Natural killer cell treated with Interleukin-12 subunit alpha and Interleukin-12 subunit beta and Interleukin-15 and Interleukin-18, amount 100 ng/mL, for 72 hours (primary cell): ENCODE results near the gene TEAD1. TPM values are rescaled to one million over a fixed set of nuclear protein-coding genes. Genes with fewer than 3 reads are reported as not detected.
A peak's percentile ranks its signal among the peaks of the same experiment; 100 is the strongest.

Experiments used
- ATAC-seq, 2 donors: fragments of 150-1000 bp; cut with Tn5 transposase in 1 of 2; sonication (Bioruptor Pico), chemical (Tn5 transposase) in 1 of 2; 2 replicates each; pipeline ENCODE4 v1.10.0; 2021
- DNase-seq: peaks from one replicate; pipeline ENCODE4 v3.0.0; 2022; ENCODE audit warnings: low spot score
- H3K27ac Mint-ChIP-seq, 2 donors: 1 replicate in 1 of 2; 2 replicates in 1 of 2; pipeline ENCODE4 v1.8.0; 2022; ENCODE audit warnings: mixed read lengths in 2 of 2, mild to moderate bottlenecking in 1 of 2, moderate library complexity in 1 of 2
- H3K27me3 Mint-ChIP-seq, 2 donors: 1 replicate in 1 of 2; 2 replicates in 1 of 2; pipeline ENCODE4 v1.8.0; 2022; ENCODE audit warnings: mixed read lengths in 2 of 2
- H3K36me3 Mint-ChIP-seq: one replicate; pipeline ENCODE4 v1.8.0; 2022; ENCODE audit warnings: mixed read lengths
- H3K4me1 Mint-ChIP-seq, 2 donors: 1 replicate in 1 of 2; 2 replicates in 1 of 2; pipeline ENCODE4 v1.8.0; 2022; ENCODE audit warnings: low read depth in 2 of 2, mixed read lengths in 2 of 2, mild to moderate bottlenecking in 1 of 2
- H3K4me3 Mint-ChIP-seq: one replicate; pipeline ENCODE4 v1.8.0; 2022; ENCODE audit warnings: mixed read lengths
- H3K9me3 Mint-ChIP-seq: 2 replicates; pipeline ENCODE4 v1.8.0; 2022; ENCODE audit warnings: mixed read lengths
- total RNA-seq, 2 donors: library from RNA; stranded (reverse); gene quantifications; one replicate each; pipeline ENCODE4 v1.2.3, GENCODE V29; 2022

TEAD1 gene
- total RNA-seq, 2 donors from 2014 or later: 0.06 TPM; not detected in 1

GRCh38 chr11:12938590-12939247 lies 264.5 kb downstream of the TEAD1 start:
- H3K4me1 Mint-ChIP-seq: no peaks in the 10 kb centered on the region
- peak in 1 of 2 donors; percentile 20 for ATAC-seq
- H3K27me3 Mint-ChIP-seq: peaks cover 10 to 14% of the 10 kb centered on the region in 2 donors
- H3K9me3 Mint-ChIP-seq: no peaks in the 10 kb centered on the region
- no peak overlapping the region for H3K4me3 Mint-ChIP-seq
- no peak overlapping the region for H3K27ac Mint-ChIP-seq
- H3K36me3 Mint-ChIP-seq: no peaks in the 10 kb centered on the region
- no peak for DNase-seq

GRCh38 chr11:12941671-12942070 lies 267.4 kb downstream of the TEAD1 start:
- Mint-ChIP-seq H3K4me3 (no peak overlapping the region), H3K4me1 (no peaks in the 10 kb centered on the region), H3K36me3 (no peaks in the 10 kb centered on the region), H3K27ac (no peak overlapping the region), H3K9me3 (no peaks in the 10 kb centered on the region), H3K27me3 (peaks cover 9 to 20% of the 10 kb centered on the region in 2 donors)
- no peak for ATAC-seq
- no peak for DNase-seq

GRCh38 chr11:12942157-12942556 lies 267.9 kb downstream of the TEAD1 start:
- H3K9me3 Mint-ChIP-seq: no peaks in the 10 kb centered on the region
- no peaks in the 10 kb centered on the region for H3K36me3 Mint-ChIP-seq
- ATAC-seq: no peak
- no peak overlapping the region for H3K27ac Mint-ChIP-seq
- DNase-seq: no peak
- no peaks in the 10 kb centered on the region for H3K4me1 Mint-ChIP-seq
- H3K4me3 Mint-ChIP-seq: no peak overlapping the region
- peaks cover 9 to 21% of the 10 kb centered on the region in 2 donors for H3K27me3 Mint-ChIP-seq

- Mint-ChIP-seq H3K36me3 (no peaks in the 10 kb centered on the region), H3K9me3 (no peaks in the 10 kb centered on the region), H3K27ac (no peak overlapping the region), H3K27me3 (peaks cover 17 to 28% of the 10 kb centered on the region in 2 donors), H3K4me3 (no peak overlapping the region), H3K4me1 (no peaks in the 10 kb centered on the region)
- DNase-seq (no peak), ATAC-seq (no peak)
These were observed 269.1 kb downstream of the TEAD1 start for GRCh38 chr11:12943311-12943710.

- H3K27me3 Mint-ChIP-seq: peaks cover 17 to 24% of the 10 kb centered on the region in 2 donors
- DNase-seq: no peak
- no peak overlapping the region for H3K4me3 Mint-ChIP-seq
These were observed 270.7 kb downstream of the TEAD1 start for GRCh38 chr11:12944889-12945288.

GRCh38 chr11:12949453-12949852 lies 275.2 kb downstream of the TEAD1 start:
- H3K27me3 Mint-ChIP-seq: peaks cover 31 to 58% of the 10 kb centered on the region in 2 donors
- no peak overlapping the region for H3K27ac Mint-ChIP-seq
- no peak for ATAC-seq
- H3K36me3 Mint-ChIP-seq: peaks cover 10% of the 10 kb centered on the region
- H3K4me1 Mint-ChIP-seq: no peaks in the 10 kb centered on the region
- no peak overlapping the region for H3K4me3 Mint-ChIP-seq
- DNase-seq: no peak
- H3K9me3 Mint-ChIP-seq: no peaks in the 10 kb centered on the region

More at GRCh38 chr11:12944889-12945288, 270.7 kb downstream of the TEAD1 start:
- H3K9me3 Mint-ChIP-seq: no peaks in the 10 kb centered on the region
- ATAC-seq: peak in 1 of 2 donors; percentile 24
- no peaks in the 10 kb centered on the region for H3K4me1 Mint-ChIP-seq
- no peaks in the 10 kb centered on the region for H3K36me3 Mint-ChIP-seq
- H3K27ac Mint-ChIP-seq: no peak overlapping the region

GRCh38 chr11:12950670-12951069 lies 276.4 kb downstream of the TEAD1 start:
- peaks cover 31 to 58% of the 10 kb centered on the region in 2 donors for H3K27me3 Mint-ChIP-seq

GRCh38 chr11:12951376-12951775 lies 277.2 kb downstream of the TEAD1 start:
- DNase-seq: no peak
- H3K4me1 Mint-ChIP-seq: no peaks in the 10 kb centered on the region
- H3K9me3 Mint-ChIP-seq: no peaks in the 10 kb centered on the region
- peaks cover 33 to 55% of the 10 kb centered on the region in 2 donors for H3K27me3 Mint-ChIP-seq
- H3K27ac Mint-ChIP-seq: no peak overlapping the region
- peaks cover 10% of the 10 kb centered on the region for H3K36me3 Mint-ChIP-seq
- ATAC-seq: no peak
- H3K4me3 Mint-ChIP-seq: no peak overlapping the region

More at GRCh38 chr11:12950670-12951069, 276.4 kb downstream of the TEAD1 start:
- no peaks in the 10 kb centered on the region for H3K9me3 Mint-ChIP-seq
- H3K4me1 Mint-ChIP-seq: no peaks in the 10 kb centered on the region
- DNase-seq (no peak), ATAC-seq (no peak)
- H3K27ac Mint-ChIP-seq: no peak overlapping the region
- no peak overlapping the region for H3K4me3 Mint-ChIP-seq
- peaks cover 10% of the 10 kb centered on the region for H3K36me3 Mint-ChIP-seq

GRCh38 chr11:12952094-12952493 lies 277.9 kb downstream of the TEAD1 start:
- no peaks in the 10 kb centered on the region for H3K4me1 Mint-ChIP-seq
- H3K27ac Mint-ChIP-seq: no peak overlapping the region

GRCh38 chr11:12958986-12959385 lies 284.8 kb downstream of the TEAD1 start:
- H3K4me1 Mint-ChIP-seq: no peaks in the 10 kb centered on the region
- H3K27ac Mint-ChIP-seq: no peak overlapping the region
- no peak overlapping the region for H3K4me3 Mint-ChIP-seq
- no peaks in the 10 kb centered on the region for H3K9me3 Mint-ChIP-seq
- H3K27me3 Mint-ChIP-seq: peaks cover 19 to 27% of the 10 kb centered on the region in 2 donors
- no peaks in the 10 kb centered on the region for H3K36me3 Mint-ChIP-seq
- DNase-seq (no peak), ATAC-seq (no peak)

More at GRCh38 chr11:12952094-12952493, 277.9 kb downstream of the TEAD1 start:
- H3K4me3 Mint-ChIP-seq: no peak overlapping the region
- H3K9me3 Mint-ChIP-seq: no peaks in the 10 kb centered on the region
- DNase-seq: no peak
- H3K27me3 Mint-ChIP-seq: peaks cover 32 to 51% of the 10 kb centered on the region in 2 donors
- no peak for ATAC-seq
- peaks cover 10% of the 10 kb centered on the region for H3K36me3 Mint-ChIP-seq

- peaks cover 28 to 29% of the 10 kb centered on the region in 2 donors for H3K27me3 Mint-ChIP-seq
These were observed 287.4 kb downstream of the TEAD1 start for GRCh38 chr11:12961615-12962014.

GRCh38 chr11:12962306-12962705 lies 288.1 kb downstream of the TEAD1 start:
- Mint-ChIP-seq H3K27ac (no peak overlapping the region), H3K4me3 (no peak overlapping the region), H3K27me3 (peaks cover 28 to 32% of the 10 kb centered on the region in 2 donors), H3K36me3 (no peaks in the 10 kb centered on the region), H3K4me1 (no peaks in the 10 kb centered on the region), H3K9me3 (no peaks in the 10 kb centered on the region)
- ATAC-seq (no peak), DNase-seq (no peak)

More at GRCh38 chr11:12961615-12962014, 287.4 kb downstream of the TEAD1 start:
- Mint-ChIP-seq H3K9me3 (no peaks in the 10 kb centered on the region), H3K36me3 (no peaks in the 10 kb centered on the region), H3K4me1 (no peaks in the 10 kb centered on the region), H3K27ac (no peak overlapping the region), H3K4me3 (no peak overlapping the region)
- ATAC-seq (no peak), DNase-seq (no peak)

GRCh38 chr11:12963051-12963450 lies 288.8 kb downstream of the TEAD1 start:
- no peak for DNase-seq
- ATAC-seq: no peak

GRCh38 chr11:12963792-12964536 lies 289.7 kb downstream of the TEAD1 start:
- Mint-ChIP-seq H3K27ac (no peak overlapping the region), H3K36me3 (no peaks in the 10 kb centered on the region)

More at GRCh38 chr11:12963051-12963450, 288.8 kb downstream of the TEAD1 start:
- peaks cover 29 to 34% of the 10 kb centered on the region in 2 donors for H3K27me3 Mint-ChIP-seq
- H3K9me3 Mint-ChIP-seq: no peaks in the 10 kb centered on the region
- no peak overlapping the region for H3K27ac Mint-ChIP-seq
- no peaks in the 10 kb centered on the region for H3K4me1 Mint-ChIP-seq
- H3K4me3 Mint-ChIP-seq: no peak overlapping the region
- H3K36me3 Mint-ChIP-seq: no peaks in the 10 kb centered on the region

More at GRCh38 chr11:12963792-12964536, 289.7 kb downstream of the TEAD1 start:
- H3K27me3 Mint-ChIP-seq: peaks cover 28 to 34% of the 10 kb centered on the region in 2 donors
- H3K4me1 Mint-ChIP-seq: no peaks in the 10 kb centered on the region
- H3K9me3 Mint-ChIP-seq: no peaks in the 10 kb centered on the region
- ATAC-seq: peak; percentile 70 to 80
- no peak overlapping the region for H3K4me3 Mint-ChIP-seq
- DNase-seq: peak; percentile 67
